WERI-Rb-1 (cell line): ENCODE data around the gene PFKP.

Experiments
- DNase-seq: peaks from one replicate; pipeline ENCODE4 v3.0.0-alpha.2; 2020
- H3K27ac ChIP-seq: fragments of 250-450 bp; sonication (Bioruptor Pico); 2 replicates; pipeline ENCODE4 v1.5.1; 2020; ENCODE audit warnings: mild to moderate bottlenecking, moderate library complexity
- H3K27me3 ChIP-seq: fragments of 250-450 bp; sonication (Bioruptor Pico); 2 replicates; pipeline ENCODE4 v1.5.1; 2021; ENCODE audit warnings: mild to moderate bottlenecking, low read depth, moderate library complexity; ENCODE audit not compliant: insufficient read depth, severe bottlenecking
- H3K36me3 ChIP-seq: fragments of 250-450 bp; sonication (Bioruptor Pico); 2 replicates; pipeline ENCODE4 v1.5.1; 2020; ENCODE audit warnings: mild to moderate bottlenecking, moderate library complexity
- H3K4me3 ChIP-seq: 2 replicates; pipeline ENCODE4 v1.5.1; 2011; ENCODE audit warnings: low read depth, mild to moderate bottlenecking, control low read depth, low read length
- H3K9me3 ChIP-seq: fragments of 250-450 bp; sonication (Bioruptor Pico); 2 replicates; pipeline ENCODE4 v1.5.1; 2021; ENCODE audit warnings: mild to moderate bottlenecking, moderate library complexity; ENCODE audit not compliant: severe bottlenecking
- TF ChIP-seq, protein P1 (sequence below): IDR thresholded peaks from 2 replicates; pipeline ENCODE4 v1.5.1; 2011; ENCODE audit warnings: low read depth, mild to moderate bottlenecking, control low read depth, inconsistent platforms, low read length

PFKP gene

DNA sequence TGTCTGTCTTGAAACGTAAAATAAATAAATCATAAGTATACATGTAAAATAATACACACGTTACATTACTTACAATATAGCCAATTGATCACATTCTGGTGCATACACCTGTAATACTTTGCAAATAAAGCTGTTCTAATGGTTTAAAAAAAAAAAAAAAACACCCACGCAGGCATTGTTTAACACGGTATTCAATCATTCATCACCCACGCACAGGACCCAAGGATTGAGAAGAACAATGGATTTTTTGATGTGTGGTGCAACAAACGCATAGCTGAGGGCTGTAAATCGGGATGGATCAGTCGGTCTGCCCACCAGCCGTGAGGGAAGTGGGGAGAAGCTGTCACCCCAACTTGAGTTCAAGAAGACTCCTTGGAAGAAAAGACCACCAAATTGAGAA lies 96.5 kb downstream of the PFKP start:
- Histone ChIP-seq H3K27ac (no peak overlapping the region), H3K9me3 (no peaks in the 10 kb centered on the region), H3K36me3 (peaks cover 11% of the 10 kb centered on the region), H3K4me3 (no peak overlapping the region), H3K27me3 (no peaks in the 10 kb centered on the region)
- no peak for DNase-seq
- TF ChIP-seq, protein P1, sequence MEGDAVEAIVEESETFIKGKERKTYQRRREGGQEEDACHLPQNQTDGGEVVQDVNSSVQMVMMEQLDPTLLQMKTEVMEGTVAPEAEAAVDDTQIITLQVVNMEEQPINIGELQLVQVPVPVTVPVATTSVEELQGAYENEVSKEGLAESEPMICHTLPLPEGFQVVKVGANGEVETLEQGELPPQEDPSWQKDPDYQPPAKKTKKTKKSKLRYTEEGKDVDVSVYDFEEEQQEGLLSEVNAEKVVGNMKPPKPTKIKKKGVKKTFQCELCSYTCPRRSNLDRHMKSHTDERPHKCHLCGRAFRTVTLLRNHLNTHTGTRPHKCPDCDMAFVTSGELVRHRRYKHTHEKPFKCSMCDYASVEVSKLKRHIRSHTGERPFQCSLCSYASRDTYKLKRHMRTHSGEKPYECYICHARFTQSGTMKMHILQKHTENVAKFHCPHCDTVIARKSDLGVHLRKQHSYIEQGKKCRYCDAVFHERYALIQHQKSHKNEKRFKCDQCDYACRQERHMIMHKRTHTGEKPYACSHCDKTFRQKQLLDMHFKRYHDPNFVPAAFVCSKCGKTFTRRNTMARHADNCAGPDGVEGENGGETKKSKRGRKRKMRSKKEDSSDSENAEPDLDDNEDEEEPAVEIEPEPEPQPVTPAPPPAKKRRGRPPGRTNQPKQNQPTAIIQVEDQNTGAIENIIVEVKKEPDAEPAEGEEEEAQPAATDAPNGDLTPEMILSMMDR: no peak

DNA sequence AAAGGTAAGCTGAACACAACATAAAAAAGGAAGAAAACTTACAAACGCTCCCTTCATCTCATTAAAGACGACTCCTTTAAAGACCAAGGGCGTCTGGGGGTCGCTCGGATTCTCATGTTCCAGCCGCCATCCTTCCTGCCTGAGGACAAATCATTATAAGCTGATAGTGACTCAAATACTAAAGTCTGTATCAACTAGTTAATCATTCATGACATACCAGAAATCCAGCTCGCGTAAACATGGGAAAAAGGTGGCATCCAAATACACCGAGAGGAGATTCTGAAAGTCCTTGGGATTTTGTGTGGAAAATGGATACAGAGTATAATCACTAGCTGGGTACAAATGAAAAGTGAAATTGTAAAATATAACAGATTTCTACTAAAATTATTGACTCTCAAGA lies 97.8 kb downstream of the PFKP start:
- no peaks in the 10 kb centered on the region for H3K27me3 ChIP-seq
- H3K27ac ChIP-seq: no peak overlapping the region
- peaks cover 16% of the 10 kb centered on the region for H3K36me3 ChIP-seq
- H3K9me3 ChIP-seq: no peaks in the 10 kb centered on the region
- DNase-seq: no peak
- TF ChIP-seq, protein P1: no peak
- H3K4me3 ChIP-seq: no peak overlapping the region

GRCh38 chr10:3166496-3167290 lies 99.3 kb downstream of the PFKP start:
- Histone ChIP-seq H3K27me3 (no peaks in the 10 kb centered on the region), H3K27ac (no peak overlapping the region), H3K4me3 (no peak overlapping the region), H3K36me3 (peaks cover 16% of the 10 kb centered on the region), H3K9me3 (no peaks in the 10 kb centered on the region)
- DNase-seq: no peak
- TF ChIP-seq, protein P1: no peak

DNA sequence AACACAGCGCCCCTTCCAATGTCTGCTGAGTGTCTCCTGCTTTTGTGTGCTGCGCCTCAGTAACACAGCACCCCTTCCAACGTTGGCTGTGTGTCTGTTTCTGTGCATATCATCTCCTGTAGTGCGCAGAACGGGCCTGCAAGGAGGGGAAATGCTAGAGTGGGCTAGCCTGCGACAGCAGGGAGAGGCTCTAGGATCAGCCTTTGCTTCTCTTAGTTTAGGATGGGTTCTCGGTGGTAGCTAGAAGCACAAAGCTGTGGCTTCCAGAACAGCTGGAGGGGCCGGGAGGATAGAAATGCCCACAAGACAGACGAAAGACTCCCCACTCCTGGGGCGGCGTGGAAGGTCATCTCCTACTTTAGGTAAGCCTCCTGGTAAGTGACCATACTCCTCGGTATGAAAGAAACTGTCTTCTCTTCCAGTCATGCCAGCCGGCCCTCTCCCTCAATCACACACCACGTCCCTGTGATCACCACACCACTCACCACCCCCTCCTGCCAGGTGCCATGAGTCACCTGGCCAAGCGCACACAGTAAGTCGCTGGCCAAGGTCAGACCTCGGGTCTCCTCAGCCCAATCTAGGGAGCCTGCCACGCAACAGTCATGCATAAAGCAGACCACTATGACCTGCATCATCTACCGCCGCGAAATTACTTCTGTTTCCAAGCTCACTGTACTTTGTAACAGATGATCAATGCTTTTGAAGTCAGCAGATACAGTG lies 100.4 kb downstream of the PFKP start:
- no peak overlapping the region for H3K4me3 ChIP-seq
- H3K9me3 ChIP-seq: no peaks in the 10 kb centered on the region
- TF ChIP-seq, protein P1: no peak
- peaks cover 16% of the 10 kb centered on the region for H3K36me3 ChIP-seq
- H3K27ac ChIP-seq: no peak overlapping the region
- DNase-seq: no peak
- no peaks in the 10 kb centered on the region for H3K27me3 ChIP-seq

- TF ChIP-seq, protein P1: no peak
- Histone ChIP-seq H3K36me3 (peaks cover 11% of the 10 kb centered on the region), H3K27me3 (no peaks in the 10 kb centered on the region), H3K27ac (no peak overlapping the region), H3K9me3 (no peaks in the 10 kb centered on the region), H3K4me3 (no peak overlapping the region)
- no peak for DNase-seq
Observed at GRCh38 chr10:3169271-3169670, 101.9 kb downstream of the PFKP start.
